Liver (tissue), 9 donors: ENCODE data around the gene SCRN3. TPM values are rescaled to one million over a fixed set of nuclear protein-coding genes. Genes with fewer than 3 reads are reported as not detected.

ENCODE experiments used
- DNase-seq: peaks from one replicate; pipeline ENCODE4 v3.0.0-alpha.2; 2017; ENCODE audit warnings: low spot score
- H3K27ac ChIP-seq, 2 donors: one replicate each; pipeline ENCODE4 v1.7.0; 2013; ENCODE audit warnings: inconsistent platforms in 2 of 2, low read length in 2 of 2, control low read depth in 1 of 2, low read depth in 1 of 2, mild to moderate bottlenecking in 1 of 2
- H3K27me3 ChIP-seq, 4 donors: one replicate each; pipeline versions ENCODE4 v1.6.1 to v1.7.0; 2013; ENCODE audit warnings: low read length in 3 of 4, inconsistent platforms in 1 of 4, mild to moderate bottlenecking in 1 of 4, moderate library complexity in 1 of 4; ENCODE audit not compliant: control insufficient read depth in 4 of 4, insufficient read depth in 4 of 4
- H3K36me3 ChIP-seq, 4 donors: one replicate each; pipeline versions ENCODE4 v1.6.1 to v1.7.0; 2013; ENCODE audit warnings: low read length in 3 of 4, mild to moderate bottlenecking in 3 of 4, low read depth in 1 of 4, moderate library complexity in 1 of 4; ENCODE audit not compliant: control insufficient read depth in 4 of 4, insufficient read depth in 3 of 4
- H3K4me1 ChIP-seq, 4 donors: one replicate each; pipeline versions ENCODE4 v1.6.1 to v1.7.0; 2013; ENCODE audit warnings: low read length in 3 of 4, mild to moderate bottlenecking in 3 of 4, moderate library complexity in 1 of 4; ENCODE audit not compliant: control insufficient read depth in 4 of 4, insufficient read depth in 4 of 4
- H3K4me3 ChIP-seq, 3 donors: one replicate each; pipeline versions ENCODE4 v1.6.1 to v1.7.0; 2013; ENCODE audit warnings: low read length in 3 of 3, control low read depth in 1 of 3, low read depth in 1 of 3, mild to moderate bottlenecking in 1 of 3
- H3K9ac ChIP-seq, 2 donors: one replicate each; pipeline ENCODE4 v1.7.0; 2013; ENCODE audit warnings: low read length in 2 of 2, mild to moderate bottlenecking in 2 of 2, moderate library complexity in 2 of 2, control low read depth in 1 of 2, low read depth in 1 of 2
- H3K9me3 ChIP-seq, 4 donors: one replicate each; pipeline versions ENCODE4 v1.6.1 to v1.7.0; 2013; ENCODE audit warnings: low read length in 3 of 4; ENCODE audit not compliant: control insufficient read depth in 4 of 4
- EGR1 ChIP-seq, 2 donors: IDR thresholded peaks; 2 replicates each; pipeline ENCODE4 v1.6.1; 2016 to 2018; ENCODE audit warnings: antibody characterized with exemption in 2 of 2, low read depth in 2 of 2
- FOXA2 ChIP-seq: IDR thresholded peaks from 2 replicates; pipeline ENCODE4 v1.6.1; 2016; ENCODE audit warnings: antibody characterized with exemption
- GABPA ChIP-seq, 2 donors: IDR thresholded peaks in 1 of 2; conservative IDR thresholded peaks in 1 of 2; 2 replicates each; pipeline ENCODE4 v1.6.1; 2016; ENCODE audit warnings: antibody characterized with exemption in 2 of 2, mild to moderate bottlenecking in 1 of 2, moderate library complexity in 1 of 2
- HNF4A ChIP-seq, 2 donors: conservative IDR thresholded peaks; 2 replicates each; pipeline ENCODE4 v1.6.1; 2016; ENCODE audit warnings: antibody characterized with exemption in 2 of 2, mild to moderate bottlenecking in 2 of 2
- HNF4G ChIP-seq: IDR thresholded peaks from 2 replicates; pipeline ENCODE4 v1.6.1; 2016; ENCODE audit warnings: antibody characterized with exemption
- JUND ChIP-seq, 2 donors: IDR thresholded peaks; 2 replicates each; pipeline ENCODE4 v1.6.1; 2016; ENCODE audit warnings: antibody characterized with exemption in 2 of 2
- MAX ChIP-seq: IDR thresholded peaks from 2 replicates; pipeline ENCODE4 v1.6.1; 2016; ENCODE audit warnings: antibody characterized with exemption
- NR2F2 ChIP-seq: IDR thresholded peaks from 2 replicates; pipeline ENCODE4 v1.6.1; 2016; ENCODE audit warnings: antibody characterized with exemption
- REST ChIP-seq: IDR thresholded peaks from 2 replicates; pipeline ENCODE4 v1.6.1; 2016; ENCODE audit warnings: antibody characterized with exemption, mild to moderate bottlenecking
- SP1 ChIP-seq: IDR thresholded peaks from 2 replicates; pipeline ENCODE4 v1.6.1; 2018; ENCODE audit warnings: antibody characterized with exemption, mild to moderate bottlenecking
- TAF1 ChIP-seq: conservative IDR thresholded peaks from 2 replicates; pipeline ENCODE4 v1.6.1; 2016; ENCODE audit warnings: antibody characterized with exemption, mild to moderate bottlenecking
- YY1 ChIP-seq: IDR thresholded peaks from 2 replicates; pipeline ENCODE4 v1.6.1; 2016; ENCODE audit warnings: antibody characterized with exemption, mild to moderate bottlenecking
- ZBTB33 ChIP-seq: IDR thresholded peaks from 2 replicates; pipeline ENCODE4 v1.6.1; 2016; ENCODE audit warnings: antibody characterized with exemption
- WGBS: extraction: QIAGEN DNeasy Blood & Tissue Kit; methylation state at CpG from one replicate; pipeline ENCODE4 v1.1.7; 2013; 5-methylcytosine and 5-hydroxymethylcytosine counted together
- polyA plus RNA-seq, 2 donors: library from polyadenylated mRNA; stranded (reverse) in 1 of 2; unstranded in 1 of 2; fragments of 200-250 nt in 1 of 2; fragments of >200 nt in 1 of 2; fragmentation: Nextera tagmentation in 1 of 2; extraction: Ambion mirVana in 1 of 2; gene quantifications; one replicate each; pipeline versions ENCODE4 v1.2.1 to v1.2.3, GENCODE V29; 2013 to 2015
- total RNA-seq, 2 donors: library from RNA; depleted of rRNA; stranded (reverse); fragments of >200 nt; gene quantifications; one replicate each; pipeline ENCODE4 v1.2.3, GENCODE V29; 2014
- TF ChIP-seq, protein P1 (sequence below): fragments of 150-350 bp; IDR thresholded peaks from 2 replicates; pipeline ENCODE4 v1.5.1; 2017; ENCODE audit warnings: improper control_type of control experiment, low read depth, low read length; ENCODE audit not compliant: missing input control
- TF ChIP-seq, protein P2 (sequence below): IDR thresholded peaks from 2 replicates; pipeline ENCODE4 v1.6.1; 2016; ENCODE audit warnings: antibody characterized with exemption
- donor health status: healthy.
- donor health status: healthy.
- donor health status: healthy.
- donor health status: healthy.
- donor health status: healthy.

The SCRN3 gene
- total and polyA plus RNA-seq, 4 donors: 10.0 to 23.1 (median 13.2) TPM

GRCh38 chr2:174445248-174445647 lies 49.7 kb downstream of the SCRN3 start (continued):
- TF ChIP-seq REST (no peak), JUND (IDR thresholded peaks at IDR 0.05) (no peak), GABPA (IDR thresholded peaks at IDR 0.05 in 1 of 2, conservative IDR thresholded peaks at IDR 0.05 in 1 of 2) (no peak), NR2F2 (no peak), MAX (no peak), YY1 (no peak)
- TF ChIP-seq, protein P1, sequence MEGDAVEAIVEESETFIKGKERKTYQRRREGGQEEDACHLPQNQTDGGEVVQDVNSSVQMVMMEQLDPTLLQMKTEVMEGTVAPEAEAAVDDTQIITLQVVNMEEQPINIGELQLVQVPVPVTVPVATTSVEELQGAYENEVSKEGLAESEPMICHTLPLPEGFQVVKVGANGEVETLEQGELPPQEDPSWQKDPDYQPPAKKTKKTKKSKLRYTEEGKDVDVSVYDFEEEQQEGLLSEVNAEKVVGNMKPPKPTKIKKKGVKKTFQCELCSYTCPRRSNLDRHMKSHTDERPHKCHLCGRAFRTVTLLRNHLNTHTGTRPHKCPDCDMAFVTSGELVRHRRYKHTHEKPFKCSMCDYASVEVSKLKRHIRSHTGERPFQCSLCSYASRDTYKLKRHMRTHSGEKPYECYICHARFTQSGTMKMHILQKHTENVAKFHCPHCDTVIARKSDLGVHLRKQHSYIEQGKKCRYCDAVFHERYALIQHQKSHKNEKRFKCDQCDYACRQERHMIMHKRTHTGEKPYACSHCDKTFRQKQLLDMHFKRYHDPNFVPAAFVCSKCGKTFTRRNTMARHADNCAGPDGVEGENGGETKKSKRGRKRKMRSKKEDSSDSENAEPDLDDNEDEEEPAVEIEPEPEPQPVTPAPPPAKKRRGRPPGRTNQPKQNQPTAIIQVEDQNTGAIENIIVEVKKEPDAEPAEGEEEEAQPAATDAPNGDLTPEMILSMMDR: no peak

DNA sequence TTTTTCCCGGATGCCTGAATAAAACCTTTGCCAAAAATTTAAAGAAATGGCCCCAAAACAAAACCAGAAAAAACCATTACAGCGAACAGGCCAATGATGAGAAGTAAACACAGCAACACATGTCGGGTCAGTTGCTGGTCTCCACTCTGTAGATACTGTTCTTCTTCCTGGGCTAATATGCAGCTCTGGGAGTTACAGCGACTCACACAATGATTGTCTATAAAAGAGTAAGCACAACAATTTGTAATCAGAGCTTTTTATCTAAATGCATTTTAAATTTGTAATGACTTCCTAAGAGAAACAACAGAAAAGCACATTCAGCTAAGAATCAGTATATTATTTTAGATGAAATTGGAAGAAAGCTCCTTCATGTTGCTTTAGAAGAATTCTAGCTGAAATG lies 51.0 kb downstream of the SCRN3 start:
- Histone ChIP-seq H3K4me3 (no peak overlapping the region), H3K36me3 (peaks cover 0 to 19% (median 6%) of the 10 kb centered on the region in 4 donors), H3K9me3 (no peaks in the 10 kb centered on the region), H3K4me1 (no peaks in the 10 kb centered on the region), H3K27ac (no peak overlapping the region), H3K27me3 (no peaks in the 10 kb centered on the region), H3K9ac (no peak overlapping the region)
- WGBS: 93% methylated on average over 4 of the region's 4 CpGs
- no peak for TF ChIP-seq GABPA (IDR thresholded peaks at IDR 0.05 in 1 of 2, conservative IDR thresholded peaks at IDR 0.05 in 1 of 2)
- no peak for DNase-seq

DNA sequence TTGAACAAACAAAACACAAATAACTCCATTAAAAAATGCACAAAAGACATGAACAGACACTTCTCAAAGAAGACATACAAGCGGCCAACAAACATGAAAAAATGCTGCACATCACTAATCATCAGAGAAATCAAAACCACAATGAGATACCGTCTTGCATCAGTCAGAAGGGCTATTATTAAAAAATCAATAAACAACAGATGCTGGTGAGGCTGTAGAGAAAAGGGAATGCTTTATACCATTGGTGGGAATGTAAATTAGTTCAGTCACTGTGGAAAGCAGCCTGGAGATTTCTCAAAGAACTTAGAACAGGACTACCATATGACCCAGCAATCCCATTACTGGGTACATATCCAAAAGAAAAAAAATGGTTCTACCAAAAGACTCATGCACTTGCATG lies 53.5 kb downstream of the SCRN3 start:
- Histone ChIP-seq H3K27ac (no peak overlapping the region), H3K9me3 (no peaks in the 10 kb centered on the region), H3K27me3 (no peaks in the 10 kb centered on the region), H3K4me1 (no peaks in the 10 kb centered on the region), H3K4me3 (no peak overlapping the region), H3K9ac (no peak overlapping the region), H3K36me3 (peaks cover 0 to 15% (median 2%) of the 10 kb centered on the region in 4 donors)
- WGBS: 96% methylated on average over 2 of the region's 2 CpGs
- no peak for DNase-seq
- TF ChIP-seq FOXA2 (no peak), ZBTB33 (no peak), TAF1 (no peak), EGR1 (IDR thresholded peaks at IDR 0.05; ENCODE audit: low read depth in 2 of 2) (no peak), REST (no peak), HNF4G (no peak), JUND (IDR thresholded peaks at IDR 0.05) (no peak), HNF4A (conservative IDR thresholded peaks at IDR 0.05) (no peak), YY1 (no peak), GABPA (IDR thresholded peaks at IDR 0.05 in 1 of 2, conservative IDR thresholded peaks at IDR 0.05 in 1 of 2) (no peak), SP1 (no peak), MAX (no peak)
- TF ChIP-seq, protein P2, sequence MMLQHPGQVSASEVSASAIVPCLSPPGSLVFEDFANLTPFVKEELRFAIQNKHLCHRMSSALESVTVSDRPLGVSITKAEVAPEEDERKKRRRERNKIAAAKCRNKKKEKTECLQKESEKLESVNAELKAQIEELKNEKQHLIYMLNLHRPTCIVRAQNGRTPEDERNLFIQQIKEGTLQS: no peak
- TF ChIP-seq, protein P1: no peak
